ENCODE measurements around the gene FRMD4A.
"Not testable (repeated sequence)": the region's sequence is repeated elsewhere in the genome, so short reads cannot be mapped to it uniquely, and the experiment has no call there.

The FRMD4A gene

GRCh38 chr10:14150526-14150925 lies 180.2 kb downstream of the FRMD4A start:
- no peak for DNase-seq (ENCODE audit: low read depth in 2 of 2)

GRCh38 chr10:14146501-14146900 lies 184.2 kb downstream of the FRMD4A start:
- DNase-seq (ENCODE audit: low read depth in 2 of 2), result no peak

GRCh38 chr10:14146025-14146424 lies 184.7 kb downstream of the FRMD4A start:
- DNase-seq (ENCODE audit: low read depth in 2 of 2), result no peak

- no peak for DNase-seq (ENCODE audit: low read depth in 2 of 2)
These were observed 186.3 kb downstream of the FRMD4A start for GRCh38 chr10:14144451-14144850.

GRCh38 chr10:14142606-14143250 lies 188.0 kb downstream of the FRMD4A start:
- no peak for DNase-seq (ENCODE audit: low read depth in 2 of 2)

GRCh38 chr10:14141283-14141682 lies 189.4 kb downstream of the FRMD4A start:
- no peak for DNase-seq (ENCODE audit: low read depth in 2 of 2)

- no peak for DNase-seq (ENCODE audit: low read depth in 2 of 2)
These were observed 193.3 kb downstream of the FRMD4A start for GRCh38 chr10:14137391-14137790.

GRCh38 chr10:14135196-14135595 lies 195.5 kb downstream of the FRMD4A start:
- not testable (repeated sequence) for DNase-seq (ENCODE audit: low read depth in 2 of 2)

GRCh38 chr10:14134275-14134674 lies 196.4 kb downstream of the FRMD4A start:
- no peak for DNase-seq (ENCODE audit: low read depth in 2 of 2)

GRCh38 chr10:14131261-14131960 lies 199.3 kb downstream of the FRMD4A start:
- DNase-seq (ENCODE audit: low read depth in 2 of 2), result no peak

GRCh38 chr10:14129770-14130169 lies 201.0 kb downstream of the FRMD4A start:
- DNase-seq (ENCODE audit: low read depth in 2 of 2), result no peak

GRCh38 chr10:14128519-14128918 lies 202.2 kb downstream of the FRMD4A start:
- DNase-seq (ENCODE audit: low read depth in 2 of 2), result no peak

- no peak for DNase-seq (ENCODE audit: low read depth in 2 of 2)
These were observed 203.9 kb downstream of the FRMD4A start for GRCh38 chr10:14126697-14127440.

GRCh38 chr10:14125564-14125963 lies 205.2 kb downstream of the FRMD4A start:
- no peak for DNase-seq (ENCODE audit: low read depth in 2 of 2)

- DNase-seq (ENCODE audit: low read depth in 2 of 2), result no peak
These were observed 205.8 kb downstream of the FRMD4A start for GRCh38 chr10:14124941-14125340.

- no peak for DNase-seq (ENCODE audit: low read depth in 2 of 2)
These were observed 207.6 kb downstream of the FRMD4A start for GRCh38 chr10:14123139-14123538.

GRCh38 chr10:14120812-14121211 lies 209.9 kb downstream of the FRMD4A start:
- DNase-seq (ENCODE audit: low read depth in 2 of 2), result no peak

- no peak for DNase-seq (ENCODE audit: low read depth in 2 of 2)
These were observed 211.8 kb downstream of the FRMD4A start for GRCh38 chr10:14118953-14119352.

GRCh38 chr10:14116837-14117236 lies 213.9 kb downstream of the FRMD4A start:
- no peak for DNase-seq (ENCODE audit: low read depth in 2 of 2)

- no peak for DNase-seq (ENCODE audit: low read depth in 2 of 2)
These were observed 214.7 kb downstream of the FRMD4A start for GRCh38 chr10:14116021-14116420.

- DNase-seq (ENCODE audit: low read depth in 2 of 2), result no peak
These were observed 215.9 kb downstream of the FRMD4A start for GRCh38 chr10:14114791-14115190.

GRCh38 chr10:14112056-14112455 lies 218.7 kb downstream of the FRMD4A start:
- no peak for DNase-seq (ENCODE audit: low read depth in 2 of 2)

GRCh38 chr10:14111208-14111607 lies 219.5 kb downstream of the FRMD4A start:
- DNase-seq (ENCODE audit: low read depth in 2 of 2), result no peak
